Dendritic cell treated with granulocyte-macrophage colony-stimulating factor and Interleukin-4, amounts not matched to agents 40 ng/mL and 50 ng/mL, for 4 days (primary cell): Measurements from ENCODE around the gene RPS21.

Experiments used
- H3K27ac Mint-ChIP-seq: one replicate; pipeline ENCODE4 v1.8.0; 2022; ENCODE audit warnings: mild to moderate bottlenecking, mixed read lengths
- H3K27me3 Mint-ChIP-seq: one replicate; pipeline ENCODE4 v1.8.0; 2022; ENCODE audit warnings: mild to moderate bottlenecking, mixed read lengths
- H3K36me3 Mint-ChIP-seq: one replicate; pipeline ENCODE4 v1.8.0; 2022; ENCODE audit warnings: low read depth, mixed read lengths
- H3K4me1 Mint-ChIP-seq: one replicate; pipeline ENCODE4 v1.8.0; 2022; ENCODE audit warnings: low read depth, mixed read lengths
- H3K4me3 Mint-ChIP-seq: one replicate; pipeline ENCODE4 v1.8.0; 2022; ENCODE audit warnings: mild to moderate bottlenecking, moderate library complexity, mixed read lengths
- H3K9me3 Mint-ChIP-seq: one replicate; pipeline ENCODE4 v1.8.0; 2022; ENCODE audit warnings: mixed read lengths
- intact Hi-C: fragments of 100-400 bp; cut with micrococcal nuclease; formaldehyde crosslinking; loops from one replicate; pipeline ENCODE4 v1.15.0; 2022

The RPS21 gene

DNA sequence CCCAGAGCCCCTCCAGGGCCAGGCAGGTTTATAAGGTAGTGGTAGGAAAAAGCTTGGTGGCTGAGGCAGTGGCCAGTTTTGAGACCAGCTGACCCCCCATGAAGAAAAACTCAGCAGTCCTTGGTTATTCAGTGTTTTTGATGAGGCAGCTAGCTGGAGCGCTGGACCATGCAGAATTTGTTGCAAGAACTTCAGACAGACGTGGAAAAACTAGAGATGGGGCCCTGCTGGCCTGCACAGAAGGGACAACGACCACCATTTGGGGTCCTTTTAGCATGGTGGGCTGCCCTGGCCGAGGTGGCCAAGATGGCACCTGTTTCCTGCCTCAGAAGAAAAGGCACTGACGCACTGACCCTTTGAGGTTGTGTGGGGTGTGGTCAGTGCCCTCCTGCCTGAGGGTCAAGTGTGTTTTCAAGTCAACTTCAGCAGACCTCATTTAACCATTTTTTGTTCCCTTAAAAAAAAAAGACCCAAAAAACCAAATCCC lies 2.7 kb downstream of the RPS21 start:
- H3K27ac Mint-ChIP-seq, result no peak overlapping the region
- H3K4me3 Mint-ChIP-seq, result no peak overlapping the region
- H3K9me3 Mint-ChIP-seq, result no peaks in the 10 kb centered on the region
- H3K27me3 Mint-ChIP-seq, result no peaks in the 10 kb centered on the region
- H3K36me3 Mint-ChIP-seq, result peaks cover 77% of the 10 kb centered on the region
- H3K4me1 Mint-ChIP-seq, result peaks cover 40% of the 10 kb centered on the region
- intact Hi-C loops, result loop anchor here (10.0 kb wide), 1 partner anchor 415 kb away; the partner anchor contains the start of gene OGFR

DNA sequence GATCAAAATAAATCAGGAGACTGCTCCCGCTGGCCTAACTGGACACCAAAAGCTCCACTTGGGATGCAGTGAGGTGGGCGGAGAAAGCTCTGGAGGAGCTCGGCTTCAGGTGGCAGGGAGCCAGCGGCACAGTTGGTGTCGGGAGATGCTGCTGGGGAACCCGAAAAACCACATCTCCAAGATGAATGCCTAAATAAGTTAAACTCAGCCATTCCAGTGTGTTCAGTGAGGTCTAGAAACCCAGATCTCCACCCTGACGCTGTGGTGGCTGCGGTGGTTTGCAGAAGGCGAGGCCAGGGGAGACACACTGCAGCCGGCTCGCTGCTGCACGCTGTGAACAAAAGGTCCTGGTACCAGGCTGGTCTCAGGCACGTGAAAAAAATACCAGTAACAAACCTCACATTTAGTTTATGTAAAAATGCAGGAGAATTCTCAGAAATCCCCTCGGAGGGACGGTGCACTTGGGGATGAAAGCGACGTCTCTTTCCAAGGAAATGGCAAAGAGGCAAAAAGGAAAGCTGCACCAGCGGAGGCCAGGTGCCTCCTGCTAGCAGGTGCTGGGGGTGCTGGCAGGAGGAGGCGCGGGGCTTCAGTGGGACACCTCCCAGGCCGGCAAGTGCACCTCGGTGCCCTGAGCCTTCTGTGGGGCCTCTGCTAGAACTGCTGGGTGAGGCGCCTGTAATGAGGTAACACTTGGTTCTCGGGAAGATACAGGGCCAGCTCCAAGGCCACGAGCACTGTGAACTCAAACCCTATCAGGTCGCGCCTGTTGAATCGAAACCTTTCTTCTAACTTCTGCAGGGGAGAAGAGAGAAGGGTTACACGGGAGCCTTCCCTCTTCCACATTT lies 3.6 kb downstream of the RPS21 start:
- H3K36me3 Mint-ChIP-seq, result peaks cover 86% of the 10 kb centered on the region
- no peaks in the 10 kb centered on the region for H3K27me3 Mint-ChIP-seq
- intact Hi-C loops, result no loop called here
- H3K9me3 Mint-ChIP-seq, result no peaks in the 10 kb centered on the region
- no peak overlapping the region for H3K27ac Mint-ChIP-seq
- peaks cover 32% of the 10 kb centered on the region for H3K4me1 Mint-ChIP-seq
- H3K4me3 Mint-ChIP-seq, result no peak overlapping the region

DNA sequence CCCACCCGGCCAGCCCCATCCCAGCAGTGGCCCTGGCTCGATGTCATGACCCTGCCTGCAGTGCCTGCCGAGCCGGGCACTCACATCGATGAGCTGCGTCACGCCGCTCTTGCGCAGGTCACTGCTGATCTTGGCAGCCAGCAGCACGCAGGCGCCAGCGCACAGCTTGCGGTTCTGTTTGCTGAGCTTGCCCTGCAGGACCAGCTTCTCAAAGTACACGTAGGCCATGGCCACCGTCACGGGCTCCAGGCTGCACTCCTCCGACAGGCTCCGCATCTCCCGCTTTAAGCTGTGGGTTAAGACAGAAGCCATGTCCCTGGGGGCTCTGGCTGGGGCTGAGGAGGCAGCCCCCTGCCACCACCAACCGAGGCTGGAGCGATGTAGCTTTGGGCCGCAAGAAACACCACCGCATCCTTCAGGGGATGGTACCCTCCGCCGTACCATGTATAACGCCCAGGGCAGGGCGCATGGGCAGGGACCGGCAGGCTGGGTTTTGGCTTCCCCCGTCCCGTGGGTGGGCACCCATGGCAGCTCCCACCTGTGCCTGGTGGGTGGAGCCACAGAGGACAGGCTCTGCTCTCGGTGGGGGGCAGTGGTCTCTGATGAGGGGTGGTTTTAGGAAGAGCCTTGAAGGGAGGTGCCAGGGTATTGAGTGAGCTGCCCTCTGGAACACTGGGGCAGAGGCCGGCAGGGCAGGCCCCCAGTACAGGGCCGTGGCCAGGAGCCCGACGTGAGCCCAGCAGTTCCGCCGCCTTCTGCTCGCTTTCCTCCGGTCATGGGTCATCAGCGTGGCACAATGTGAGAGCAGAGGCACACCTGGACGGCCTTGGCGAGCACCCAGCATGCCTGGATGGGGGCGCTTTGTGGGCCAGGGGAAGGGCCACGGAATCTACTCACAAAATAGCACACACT lies 4.5 kb downstream of the RPS21 start:
- intact Hi-C loops, result no loop called here
- Mint-ChIP-seq H3K27ac (no peak overlapping the region), H3K4me1 (peaks cover 24% of the 10 kb centered on the region), H3K9me3 (no peaks in the 10 kb centered on the region), H3K27me3 (no peaks in the 10 kb centered on the region), H3K4me3 (no peak overlapping the region), H3K36me3 (peaks cover 95% of the 10 kb centered on the region)

GRCh38 chr20:62392077-62392418 lies 5.1 kb downstream of the RPS21 start:
- Mint-ChIP-seq H3K4me1 (peaks cover 24% of the 10 kb centered on the region), H3K9me3 (no peaks in the 10 kb centered on the region), H3K27me3 (no peaks in the 10 kb centered on the region), H3K27ac (no peak overlapping the region), H3K36me3 (peaks cover 98% of the 10 kb centered on the region), H3K4me3 (no peak overlapping the region)
- intact Hi-C loops, result no loop called here

DNA sequence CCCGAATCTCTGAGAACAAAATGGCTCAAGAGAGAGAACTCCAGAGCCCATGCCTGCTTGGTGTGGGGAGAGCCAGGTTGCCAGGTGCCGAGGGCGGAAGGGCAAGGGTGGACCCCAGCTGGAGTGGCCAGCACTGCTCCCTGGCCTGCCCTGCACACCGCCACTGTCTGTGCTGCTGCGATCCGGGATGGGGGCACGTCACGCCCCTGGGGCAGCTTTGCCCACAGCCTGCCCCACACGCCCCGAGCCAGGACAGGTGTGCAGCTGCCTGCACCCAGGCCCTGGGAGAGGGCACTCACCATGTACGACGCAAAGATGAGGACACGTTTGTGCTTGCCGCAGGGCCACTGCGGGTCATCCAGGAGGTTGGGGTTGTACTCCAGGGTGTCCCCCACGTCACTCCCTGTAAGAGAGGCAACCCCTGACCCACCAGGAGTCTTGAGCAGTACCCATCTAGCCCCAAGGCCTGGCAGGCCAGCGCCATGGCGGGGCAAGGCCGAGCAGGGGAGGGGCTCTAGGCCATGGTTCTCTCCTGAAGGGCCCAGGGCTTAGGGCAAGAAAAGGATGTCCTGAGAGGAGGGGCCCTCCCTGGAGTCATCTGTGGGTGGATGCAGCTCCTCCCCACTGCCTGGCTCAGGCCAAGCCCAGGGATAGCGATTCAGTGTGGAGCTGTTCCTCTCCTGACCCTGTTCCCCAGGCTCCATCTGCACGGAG lies 5.9 kb downstream of the RPS21 start:
- no peak overlapping the region for H3K4me3 Mint-ChIP-seq
- H3K9me3 Mint-ChIP-seq, result peaks cover 2% of the 10 kb centered on the region
- H3K4me1 Mint-ChIP-seq, result peaks cover 18% of the 10 kb centered on the region
- H3K27ac Mint-ChIP-seq, result no peak overlapping the region
- no peaks in the 10 kb centered on the region for H3K27me3 Mint-ChIP-seq
- intact Hi-C loops, result no loop called here
- peaks cover 98% of the 10 kb centered on the region for H3K36me3 Mint-ChIP-seq

- H3K4me1 Mint-ChIP-seq, result peaks cover 13% of the 10 kb centered on the region
- no peaks in the 10 kb centered on the region for H3K27me3 Mint-ChIP-seq
Observed at GRCh38 chr20:62393335-62393665, 6.4 kb downstream of the RPS21 start.

DNA sequence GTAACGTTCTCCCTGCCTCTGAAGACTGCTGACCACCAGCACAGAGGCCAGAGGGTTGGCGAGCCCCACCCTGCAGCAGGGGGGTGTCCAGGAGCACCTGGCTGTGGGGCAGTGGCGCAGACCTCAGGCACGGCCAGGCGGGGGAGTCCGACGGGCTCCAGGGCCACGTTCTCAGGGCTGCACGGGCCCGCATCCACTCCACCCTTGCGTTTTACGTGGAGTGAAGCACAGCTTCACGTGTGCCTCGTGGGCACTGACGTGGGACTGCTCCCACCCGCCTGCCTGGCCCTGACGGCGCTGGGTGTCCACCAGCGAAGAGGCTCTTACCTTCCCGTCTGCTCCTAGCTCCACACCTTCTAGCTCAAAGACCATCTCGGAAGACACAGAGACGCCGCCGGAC lies 6.9 kb downstream of the RPS21 start:
- Mint-ChIP-seq H3K9me3 (peaks cover 9% of the 10 kb centered on the region), H3K4me1 (peaks cover 8% of the 10 kb centered on the region), H3K36me3 (peaks cover 95% of the 10 kb centered on the region), H3K4me3 (no peak overlapping the region), H3K27ac (no peak overlapping the region), H3K27me3 (no peaks in the 10 kb centered on the region)
- intact Hi-C loops, result no loop called here

More at GRCh38 chr20:62393335-62393665, 6.4 kb downstream of the RPS21 start:
- no peak overlapping the region for H3K27ac Mint-ChIP-seq
- H3K9me3 Mint-ChIP-seq, result peaks cover 8% of the 10 kb centered on the region
- H3K4me3 Mint-ChIP-seq, result no peak overlapping the region
- peaks cover 98% of the 10 kb centered on the region for H3K36me3 Mint-ChIP-seq
- intact Hi-C loops, result no loop called here

DNA sequence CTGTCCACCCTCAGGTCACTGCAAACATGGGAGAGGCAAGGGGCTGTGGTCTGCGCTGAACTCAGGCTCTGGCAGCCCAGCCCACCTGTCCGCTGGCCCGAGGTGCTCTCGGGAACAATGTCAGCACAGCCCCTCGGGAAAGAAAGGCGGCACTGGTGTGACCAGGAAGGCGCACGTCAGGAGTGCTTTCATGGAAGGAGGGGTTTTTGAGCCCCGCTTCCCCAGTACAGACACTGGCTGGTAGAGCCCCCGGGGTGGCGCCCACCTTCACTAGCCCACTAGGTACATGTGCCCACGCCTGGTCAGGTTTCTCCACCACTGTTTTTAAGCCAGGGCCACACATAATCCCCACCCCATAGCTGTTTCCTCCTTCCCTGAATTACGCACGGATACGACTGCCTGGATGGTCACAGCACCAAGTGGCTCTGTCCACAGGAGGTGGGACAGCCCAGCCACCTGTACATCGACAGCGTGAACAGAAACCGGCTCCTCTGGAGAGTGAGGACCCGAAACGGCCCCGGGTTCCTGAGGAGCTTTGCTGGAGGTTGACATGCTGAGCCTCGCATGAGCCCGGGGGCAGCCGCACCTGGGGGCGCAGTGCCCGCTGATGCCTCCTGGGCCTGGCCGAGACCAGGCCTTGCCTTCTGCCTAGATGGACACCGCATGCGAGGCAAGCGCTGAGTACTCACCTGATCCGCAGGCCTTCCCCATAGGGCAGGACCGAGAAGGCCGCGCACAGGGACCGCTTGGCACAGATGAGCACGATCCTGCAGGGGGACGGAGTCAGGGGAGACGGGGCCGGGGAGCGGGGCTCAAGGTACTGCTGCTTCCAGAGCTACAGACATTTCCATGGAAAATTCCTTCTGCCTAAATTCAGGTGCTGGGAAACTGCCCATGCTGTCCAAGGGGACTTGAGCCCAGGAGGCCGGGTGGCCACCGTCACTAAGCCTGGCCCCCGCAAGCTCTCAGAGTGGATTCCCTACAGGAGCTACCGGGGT lies 7.6 kb downstream of the RPS21 start:
- H3K27me3 Mint-ChIP-seq, result no peaks in the 10 kb centered on the region
- intact Hi-C loops, result no loop called here
- no peak overlapping the region for H3K4me3 Mint-ChIP-seq
- H3K9me3 Mint-ChIP-seq, result peaks cover 9% of the 10 kb centered on the region
- peaks cover under 1% of the 10 kb centered on the region for H3K4me1 Mint-ChIP-seq
- no peak overlapping the region for H3K27ac Mint-ChIP-seq
- H3K36me3 Mint-ChIP-seq, result peaks cover 88% of the 10 kb centered on the region

- intact Hi-C loops, result no loop called here
- no peak overlapping the region for H3K27ac Mint-ChIP-seq
- no peaks in the 10 kb centered on the region for H3K27me3 Mint-ChIP-seq
- no peaks in the 10 kb centered on the region for H3K4me1 Mint-ChIP-seq
- H3K9me3 Mint-ChIP-seq, result peaks cover 9% of the 10 kb centered on the region
- peaks cover 87% of the 10 kb centered on the region for H3K36me3 Mint-ChIP-seq
- no peak overlapping the region for H3K4me3 Mint-ChIP-seq
Observed at GRCh38 chr20:62395311-62396242, 8.7 kb downstream of the RPS21 start.

GRCh38 chr20:62396367-62397239 lies 9.7 kb downstream of the RPS21 start:
- Mint-ChIP-seq H3K4me3 (no peak overlapping the region), H3K27me3 (no peaks in the 10 kb centered on the region), H3K36me3 (peaks cover 87% of the 10 kb centered on the region), H3K27ac (no peak overlapping the region), H3K4me1 (no peaks in the 10 kb centered on the region), H3K9me3 (peaks cover 9% of the 10 kb centered on the region)
- intact Hi-C loops, result no loop called here

GRCh38 chr20:62398120-62398821 lies 11.4 kb downstream of the RPS21 start:
- Mint-ChIP-seq H3K4me1 (no peaks in the 10 kb centered on the region), H3K27me3 (no peaks in the 10 kb centered on the region), H3K36me3 (peaks cover 87% of the 10 kb centered on the region), H3K9me3 (peaks cover 9% of the 10 kb centered on the region), H3K4me3 (no peak overlapping the region), H3K27ac (no peak overlapping the region)
- intact Hi-C loops, result no loop called here
